T follicular helper cell (primary cell): Measurements from ENCODE around the gene PRKCQ.

Experiments used
- DNase-seq: peaks from one replicate; pipeline ENCODE4 v3.0.0-alpha.2; 2020; ENCODE audit warnings: low read depth
- total RNA-seq, 2 experiments: gene quantifications; one replicate each; lab custom pipeline; 2026; lab: John Stamatoyannopoulos, UW

The PRKCQ gene
- total RNA-seq = 86.5 to 215 reads per million in 2 experiments

DNA sequence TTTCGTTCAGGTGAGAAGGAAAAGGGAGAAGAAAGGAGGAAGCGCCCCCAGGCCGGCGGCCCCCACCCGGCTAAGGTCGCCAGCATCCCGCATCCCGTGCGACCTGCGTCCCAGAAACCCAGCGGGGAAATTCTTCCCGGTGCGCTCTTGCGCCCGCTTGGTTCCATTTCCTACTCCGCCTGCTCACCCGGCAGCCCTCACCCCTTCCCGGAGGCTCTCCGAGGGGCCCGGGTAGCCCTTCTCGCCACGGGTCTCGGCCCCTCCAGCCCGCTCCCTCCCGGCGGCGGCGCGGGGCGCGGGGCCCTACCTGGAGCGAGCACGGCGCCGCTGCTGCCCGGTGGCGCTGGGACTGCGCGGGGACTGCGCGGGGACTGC lies at the start of gene PRKCQ:
Gene PRKCQ, minus strand, starts transcription at position 373 of the 375 bp plus-strand sequence. CDS start 65,141 bp downstream, outside the sequence.
- DNase-seq = no peak

DNA sequence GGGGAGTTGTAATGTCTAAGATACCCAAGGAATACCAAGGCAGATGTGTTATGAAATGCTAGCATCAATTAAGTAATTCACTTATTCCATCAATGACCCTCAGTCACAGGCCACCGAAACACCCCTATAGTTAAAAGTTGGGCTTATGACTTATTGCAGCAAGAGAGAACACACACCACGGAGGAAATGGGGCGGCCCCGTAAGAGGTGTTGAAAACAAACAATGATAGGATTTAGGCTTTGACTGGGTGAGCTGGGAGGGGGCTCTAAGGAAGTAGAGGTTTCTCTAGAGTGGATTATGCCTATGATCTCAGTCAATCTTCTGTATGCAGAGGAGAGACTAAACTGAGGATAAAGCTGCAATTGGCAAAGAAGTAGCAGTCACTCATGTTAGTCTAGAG lies 45.4 kb upstream of the PRKCQ start:
- DNase-seq = no peak

DNA sequence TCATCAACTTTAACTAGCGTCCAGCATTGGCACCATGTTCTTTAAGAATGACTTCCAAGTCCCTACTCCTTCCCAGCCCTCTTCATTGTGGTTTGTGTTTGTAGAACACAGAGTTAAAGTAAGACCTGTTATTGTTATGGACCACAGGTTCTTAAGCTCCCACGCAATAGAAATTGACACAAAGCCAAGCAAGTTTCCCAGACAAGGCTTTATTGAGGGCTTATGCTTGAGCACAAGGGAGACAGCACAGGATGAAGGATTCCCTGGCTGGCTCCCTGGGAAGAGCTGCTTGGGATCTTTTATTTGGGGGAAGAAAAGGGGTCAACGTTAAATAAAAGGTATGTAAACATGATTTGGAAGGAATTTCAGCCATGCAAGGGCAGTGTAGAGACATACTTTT lies 44.3 kb upstream of the PRKCQ start:
- no peak for DNase-seq

DNA sequence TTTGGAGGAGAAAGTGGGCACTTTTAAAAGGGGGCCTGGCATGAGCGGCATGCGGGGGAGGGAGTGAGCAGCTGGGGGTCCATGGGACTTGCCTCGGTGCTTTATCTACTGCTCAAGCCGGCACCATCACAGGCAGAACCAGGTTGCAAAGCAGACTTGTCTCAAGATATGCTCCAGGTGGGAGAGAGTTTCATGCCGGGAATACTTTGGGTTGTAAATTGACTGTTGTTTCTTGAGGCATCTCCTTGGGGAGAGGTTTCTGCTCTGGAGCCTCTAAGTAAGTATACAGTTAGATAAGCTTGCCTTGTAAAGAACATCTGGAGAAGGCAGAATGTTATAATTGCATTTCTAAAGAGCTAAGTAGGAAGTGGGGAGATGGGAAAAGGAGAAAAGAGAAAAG lies 42.8 kb upstream of the PRKCQ start:
- DNase-seq = no peak

DNA sequence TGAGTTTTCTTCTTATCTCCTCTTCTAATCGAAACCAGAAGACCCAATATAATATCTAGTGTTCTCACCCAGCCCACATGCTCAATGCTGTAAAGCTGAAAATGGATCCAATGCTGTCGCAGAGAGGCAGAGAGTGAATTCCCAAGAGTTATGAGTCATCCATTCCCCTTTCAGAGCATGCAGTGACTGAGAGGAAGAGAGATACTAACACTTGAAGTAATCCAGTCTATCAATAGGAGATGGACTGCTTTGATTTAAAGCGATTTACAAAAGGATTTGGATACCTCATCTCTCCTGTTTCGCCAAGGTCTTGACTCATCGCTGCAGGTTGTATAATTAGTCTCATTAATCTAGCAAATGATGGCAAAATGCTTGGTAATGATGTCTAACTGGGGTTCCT lies 41.5 kb upstream of the PRKCQ start:
- DNase-seq = no peak

DNA sequence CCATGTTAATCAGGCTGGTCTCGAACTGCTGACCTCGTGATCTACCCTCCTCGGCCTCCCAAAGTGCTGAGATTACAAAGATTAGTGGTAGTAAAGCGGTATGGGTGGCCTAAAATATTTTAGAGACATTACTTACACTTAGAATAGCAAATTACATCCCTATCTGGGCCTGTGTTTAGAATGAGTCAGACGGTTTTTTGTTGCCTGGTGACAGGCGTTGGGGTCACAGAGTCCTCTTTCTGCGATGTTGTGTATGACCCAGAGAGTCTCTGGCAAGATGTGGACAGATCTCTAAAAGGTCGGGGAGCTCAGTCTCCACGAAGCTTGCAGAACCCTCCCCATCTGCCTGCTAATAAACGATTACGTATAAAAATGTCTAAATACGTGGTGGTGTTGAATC lies 39.6 kb upstream of the PRKCQ start:
- no peak for DNase-seq

DNA sequence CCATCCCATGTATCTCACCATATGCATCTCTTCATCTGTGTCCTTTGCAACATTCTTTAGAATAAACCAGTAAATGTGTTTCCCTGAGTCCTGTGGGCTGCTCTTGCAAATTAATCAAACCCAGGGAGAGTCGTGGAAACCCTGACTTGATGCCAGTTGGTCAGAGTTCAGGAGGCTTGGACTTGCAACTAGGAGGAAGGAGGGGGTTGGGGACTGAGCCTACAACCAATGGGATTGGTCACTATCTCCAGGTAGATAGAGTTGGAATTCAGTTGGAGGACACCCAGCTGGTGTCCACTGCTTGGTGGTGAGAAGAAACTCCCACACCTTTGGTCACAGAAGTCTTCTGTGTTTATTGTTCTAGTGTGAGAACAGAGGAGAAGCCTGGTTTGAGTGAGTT lies 38.3 kb upstream of the PRKCQ start:
- DNase-seq = no peak

DNA sequence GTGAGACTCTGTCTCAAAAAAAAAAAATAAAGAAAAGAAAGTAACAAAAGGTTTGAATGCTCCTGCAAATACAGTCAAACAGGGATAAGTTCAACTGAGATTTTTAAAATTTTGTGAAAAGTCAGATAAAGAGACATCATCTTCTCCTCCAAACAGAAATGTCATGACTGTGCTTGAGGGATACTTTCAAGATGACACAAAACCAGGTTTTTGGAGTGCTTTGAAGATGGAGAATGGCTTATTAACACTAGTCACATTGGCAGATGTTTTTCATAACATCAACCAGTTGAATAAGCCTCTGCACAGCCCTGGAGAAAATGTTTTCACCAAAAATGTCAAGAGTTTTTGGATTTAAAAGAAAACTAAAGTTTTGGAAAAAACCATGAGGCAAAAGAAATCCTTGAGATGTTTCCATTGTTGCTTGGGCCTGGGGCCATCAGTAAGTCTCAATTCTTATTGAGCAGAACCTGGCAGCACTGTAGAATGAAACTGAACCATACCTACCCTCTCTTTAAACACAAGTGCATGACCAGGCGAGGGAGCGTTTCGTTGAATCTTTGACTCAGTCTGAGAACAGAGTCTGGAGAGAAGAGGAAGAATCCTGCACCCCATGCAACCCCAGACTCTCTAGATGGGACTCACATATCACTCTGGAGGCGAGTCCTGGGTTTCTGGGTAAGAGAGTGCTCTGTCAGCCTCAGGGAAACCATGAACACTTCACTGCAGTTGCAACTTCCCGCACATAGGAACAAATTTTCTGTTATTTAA lies 37.4 kb upstream of the PRKCQ start:
- no peak for DNase-seq

DNA sequence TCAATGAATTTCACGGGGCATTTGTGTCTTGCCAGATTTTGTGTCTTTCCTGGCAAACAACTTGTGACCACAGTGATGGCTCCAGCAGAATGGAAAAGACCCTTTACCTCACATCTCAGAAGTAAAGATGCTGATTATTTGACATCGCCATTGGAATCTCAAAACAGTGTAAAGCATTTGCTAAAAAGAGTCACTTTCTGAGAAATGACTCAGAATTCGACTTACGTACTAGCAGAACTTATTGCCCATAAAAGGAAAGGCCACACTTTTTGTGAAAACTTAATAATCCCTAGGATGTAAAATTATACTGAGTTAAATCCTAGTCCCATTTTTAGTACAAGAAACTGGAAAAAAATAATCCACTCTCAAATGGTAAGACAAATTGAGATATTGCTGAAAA lies 35.9 kb upstream of the PRKCQ start:
- no peak for DNase-seq

DNA sequence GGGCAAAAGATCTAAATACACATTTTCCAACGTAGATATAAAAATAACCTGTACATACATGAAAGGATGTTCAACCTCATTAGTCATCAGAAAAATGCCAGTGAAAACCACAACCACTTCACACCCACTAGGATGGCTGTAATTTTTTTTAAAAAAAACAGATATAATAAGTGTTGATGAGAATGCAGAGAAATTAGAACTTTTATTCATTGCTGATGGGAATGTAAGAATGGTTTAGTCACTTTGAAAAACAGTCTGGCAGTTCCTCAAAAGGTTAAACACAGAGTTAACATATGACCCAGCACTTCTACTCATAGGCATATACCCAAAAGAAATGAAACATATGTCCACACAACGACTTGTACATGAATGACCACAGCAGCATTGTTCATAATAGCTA lies 32.3 kb upstream of the PRKCQ start:
- DNase-seq = no peak

DNA sequence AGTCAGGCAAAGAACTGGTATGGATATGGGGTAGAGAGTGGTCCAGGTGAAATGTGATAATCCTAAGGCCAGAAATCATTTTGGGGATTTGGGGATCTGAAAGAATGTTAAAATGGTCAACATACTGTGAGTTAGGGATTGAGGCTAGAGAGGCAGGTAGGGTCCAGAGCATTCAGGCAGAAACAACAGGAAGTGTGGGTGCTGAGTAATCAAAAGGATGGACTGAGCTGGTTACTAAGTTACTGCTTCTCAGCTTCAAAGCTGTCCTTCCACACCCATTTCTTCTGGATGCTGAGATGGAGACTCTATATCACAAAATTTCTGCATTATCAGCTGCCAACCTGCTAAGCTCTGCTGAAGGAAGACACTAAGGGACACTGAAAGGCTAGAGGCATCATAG lies 30.6 kb upstream of the PRKCQ start:
- DNase-seq = no peak

DNA sequence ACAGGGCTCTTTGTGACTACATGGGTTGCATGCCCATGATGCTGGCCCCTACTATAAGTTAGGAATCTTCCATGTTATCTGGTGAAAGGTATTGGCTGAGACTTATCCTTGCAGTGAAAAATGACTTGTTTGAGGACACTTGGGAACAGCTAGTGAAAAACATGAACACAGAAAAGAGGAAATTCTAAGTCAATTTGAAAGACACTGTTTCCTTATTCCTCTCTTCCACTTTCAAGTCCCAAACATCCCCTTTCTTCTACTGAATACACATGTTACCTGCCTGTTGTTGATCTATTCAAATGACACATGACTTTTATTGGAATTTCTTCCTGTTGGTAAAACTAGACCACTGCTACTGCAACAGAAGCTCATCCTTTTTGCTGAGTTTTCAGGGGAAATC lies 29.5 kb upstream of the PRKCQ start:
- no peak for DNase-seq

DNA sequence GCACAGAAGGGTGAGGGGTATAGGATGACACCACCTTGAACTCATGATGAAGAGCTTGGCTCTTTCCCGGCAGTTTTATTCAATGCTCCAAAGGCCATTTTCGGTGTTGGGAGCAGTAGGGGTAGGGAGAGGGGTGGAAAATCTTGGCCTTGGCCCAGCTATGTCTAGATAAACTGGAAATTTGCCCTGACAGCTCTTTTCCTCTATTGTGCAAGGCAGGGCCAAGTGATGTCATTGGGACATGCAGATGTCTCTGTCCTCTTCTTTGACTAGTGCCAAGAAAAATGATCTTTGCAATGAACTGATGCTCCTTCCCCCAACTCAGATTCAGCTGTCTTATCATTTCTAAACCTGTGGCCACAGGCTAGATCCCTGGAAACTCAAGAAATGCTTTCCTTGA lies 27.7 kb upstream of the PRKCQ start:
- no peak for DNase-seq

DNA sequence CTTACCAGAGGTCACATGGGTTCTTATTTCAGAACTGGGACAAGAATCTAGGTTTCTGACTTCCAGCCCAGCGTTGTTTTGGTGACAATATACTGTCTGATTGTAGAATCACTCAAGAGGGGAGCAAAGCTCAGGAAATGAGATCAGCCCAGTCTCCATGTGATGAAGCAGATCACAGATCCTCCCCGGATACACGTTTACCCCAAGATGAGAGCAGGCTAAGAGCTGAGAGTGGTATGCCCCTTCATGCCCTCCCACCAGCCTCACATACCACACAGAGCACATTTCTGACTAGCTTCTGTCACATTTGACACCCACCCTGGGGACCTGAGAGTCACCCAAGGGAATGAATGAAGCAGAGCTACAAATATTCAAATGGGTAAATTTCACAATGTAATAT lies 27.1 kb upstream of the PRKCQ start:
- DNase-seq = peak; percentile 27

DNA sequence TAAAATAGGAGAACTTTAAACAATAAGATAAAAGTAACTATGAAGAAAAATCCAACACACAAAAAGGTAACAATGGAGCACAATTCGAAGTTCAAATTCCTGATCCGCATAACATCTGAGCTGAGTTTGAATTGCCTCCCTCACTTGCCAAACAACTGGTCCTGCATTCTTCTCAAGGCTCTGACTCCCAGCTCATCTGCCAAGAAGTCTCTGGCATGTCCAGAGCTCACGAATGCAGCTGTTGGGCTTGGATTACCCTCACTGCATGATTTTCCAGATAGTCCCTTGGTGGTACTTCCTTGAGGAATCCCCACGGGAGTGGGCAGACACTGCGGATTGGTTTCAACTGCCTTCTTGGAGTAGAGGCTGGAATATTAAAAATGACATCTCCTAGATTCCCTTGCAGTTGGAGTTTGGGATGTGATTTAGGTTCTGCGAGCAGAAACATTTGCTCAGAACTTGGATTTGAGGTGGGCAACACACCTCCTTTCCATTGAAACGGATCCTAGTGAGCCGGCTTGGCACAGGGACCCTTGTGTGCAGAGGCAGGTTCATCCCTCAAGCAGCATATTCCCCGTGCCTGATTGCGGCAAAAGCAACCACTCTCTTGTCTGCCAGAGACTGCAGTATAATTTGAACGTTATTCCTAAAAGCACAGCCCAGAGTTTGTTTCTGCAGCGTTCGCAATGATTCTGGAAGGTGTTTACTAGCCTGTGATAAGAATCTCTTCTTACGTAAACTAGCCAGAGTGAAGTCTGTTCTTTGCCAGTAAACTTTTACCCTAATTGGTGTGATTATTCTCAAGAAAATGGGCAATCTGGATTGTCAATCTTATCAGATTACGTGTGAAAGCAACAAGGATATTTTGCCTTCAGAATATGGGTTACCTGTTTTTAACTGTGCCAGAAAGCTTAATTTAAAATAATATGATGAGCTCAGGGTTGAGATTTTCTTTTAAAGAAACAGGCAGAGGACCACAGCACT lies 23.4 kb upstream of the PRKCQ start:
- no peak for DNase-seq

DNA sequence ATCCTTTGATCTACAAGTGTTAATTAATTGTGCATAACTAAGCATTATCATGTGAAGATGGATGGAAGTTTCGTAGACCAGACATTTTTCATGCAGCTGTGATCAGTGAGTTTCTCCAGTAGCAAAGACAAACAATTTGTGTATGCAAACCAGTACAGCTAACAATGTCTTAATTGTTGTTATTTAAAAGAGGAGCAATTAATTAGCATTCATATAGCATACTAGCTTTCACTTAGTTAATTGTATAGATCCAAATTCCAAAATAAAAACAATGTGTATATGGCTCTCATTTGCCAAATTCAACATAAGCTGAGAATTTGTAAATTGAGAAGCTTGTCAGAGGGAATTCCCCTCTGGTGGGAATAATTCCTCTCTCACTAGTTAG lies 22.6 kb upstream of the PRKCQ start:
- no peak for DNase-seq

DNA sequence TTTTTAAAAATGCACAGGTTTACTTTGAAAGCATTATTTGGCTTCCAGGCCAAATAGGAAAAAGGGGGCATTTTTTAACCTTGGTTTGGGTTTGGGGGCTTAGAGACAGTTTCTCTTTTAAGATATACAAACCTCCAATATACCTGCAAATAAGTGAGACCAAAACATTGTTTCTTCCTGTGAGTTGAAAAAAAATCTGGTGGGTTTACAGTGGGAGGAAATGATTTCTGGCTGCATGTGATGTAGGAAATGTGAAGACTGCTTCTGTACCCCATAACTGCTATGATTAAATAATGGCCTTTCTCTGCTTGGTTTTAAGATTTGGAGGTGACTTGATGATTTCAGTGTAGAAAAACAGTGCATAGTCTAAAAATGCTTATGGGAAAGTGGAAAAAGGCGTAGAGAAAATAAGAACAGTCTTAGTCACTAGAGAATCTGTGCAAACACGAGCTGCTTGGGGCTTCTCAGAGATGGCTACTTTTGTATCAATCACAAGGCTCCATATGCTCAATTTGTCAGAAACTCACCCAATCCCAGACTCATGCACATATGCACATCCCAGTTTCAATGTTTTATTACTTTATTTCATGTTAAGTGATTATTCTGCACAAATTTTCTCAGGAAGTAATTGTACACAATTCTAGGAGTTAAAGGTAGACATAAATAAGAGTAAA lies 22.1 kb upstream of the PRKCQ start:
- DNase-seq = no peak

DNA sequence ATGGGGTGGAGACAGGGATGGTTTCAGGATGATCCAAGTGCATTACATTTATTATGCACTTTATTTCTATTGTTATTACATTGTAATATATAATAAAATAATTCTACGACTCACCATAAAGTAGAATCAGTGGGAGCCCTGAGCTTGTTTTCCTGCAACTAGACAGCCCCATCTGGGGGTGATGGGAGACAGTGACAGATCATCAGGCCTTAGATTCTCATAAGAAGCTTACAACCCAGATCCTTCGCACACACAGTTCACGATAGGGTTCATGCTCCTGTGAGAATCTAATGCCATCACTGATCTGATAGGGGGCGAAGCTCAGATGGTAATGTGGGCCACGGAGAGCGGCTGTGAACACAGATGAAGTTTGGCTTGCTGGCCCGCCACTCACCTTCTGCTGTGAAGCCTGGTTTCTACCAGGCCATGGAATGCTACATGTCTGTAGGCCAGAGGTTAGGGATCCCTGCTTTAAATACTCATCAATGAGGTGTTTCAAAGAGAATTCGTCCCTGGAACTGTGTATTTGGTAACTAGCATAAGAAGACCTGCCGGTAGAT lies 21.2 kb upstream of the PRKCQ start:
- DNase-seq = no peak

DNA sequence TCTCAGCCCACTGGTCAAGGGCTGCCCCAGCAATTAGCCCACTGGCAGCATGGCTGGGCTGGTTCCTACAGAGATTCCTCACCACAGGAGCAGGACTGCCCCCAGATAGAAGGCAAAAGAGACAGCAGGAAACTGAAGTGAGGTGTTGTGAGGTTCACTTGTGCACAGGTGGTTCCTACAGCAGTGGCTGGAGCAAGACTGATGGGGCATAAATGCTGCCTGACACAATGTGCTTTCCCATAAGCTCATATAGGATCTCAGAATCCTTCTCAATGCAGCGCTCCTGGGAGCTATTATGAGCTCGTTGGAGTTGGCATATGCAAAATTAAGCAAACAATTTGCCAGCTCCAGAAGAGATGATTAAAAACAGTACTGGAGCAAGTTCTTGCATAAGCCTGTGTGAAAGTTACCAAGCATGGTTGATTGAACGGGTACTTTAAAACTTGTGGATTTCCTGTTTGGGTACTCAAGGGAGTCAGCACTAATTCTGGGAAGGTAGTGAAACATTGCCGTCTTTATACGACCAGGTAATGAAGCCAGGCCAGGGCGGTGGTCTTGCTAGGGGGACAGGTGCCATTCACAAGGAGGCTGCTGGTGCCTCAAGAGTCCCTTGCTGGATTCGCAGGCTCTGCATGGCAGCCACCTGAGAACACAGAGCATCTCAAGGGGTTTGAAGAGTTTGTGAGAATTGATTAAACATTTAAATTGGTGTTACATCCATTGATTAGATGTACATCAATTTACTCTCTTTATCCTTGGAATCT lies 20.3 kb upstream of the PRKCQ start:
- no peak for DNase-seq

DNA sequence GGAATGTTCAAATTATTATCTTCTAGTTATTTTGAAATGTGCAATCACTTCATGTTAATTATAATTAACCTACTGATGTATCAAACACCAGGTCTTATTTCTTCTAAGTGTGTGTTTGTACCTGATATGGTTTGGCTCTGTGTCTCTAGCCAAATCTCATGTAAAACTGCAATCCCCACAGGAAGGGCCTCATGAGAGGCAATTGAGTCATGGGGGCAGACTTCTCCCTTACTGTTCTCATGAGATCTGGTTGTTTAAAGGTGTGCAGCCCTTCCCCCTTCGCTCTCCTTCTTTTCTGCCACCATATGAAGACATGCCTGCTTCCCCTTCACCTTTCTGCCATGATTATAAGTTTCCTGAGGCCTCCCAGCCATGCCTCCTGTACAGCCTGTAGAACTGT lies 18.6 kb upstream of the PRKCQ start:
- DNase-seq = no peak

DNA sequence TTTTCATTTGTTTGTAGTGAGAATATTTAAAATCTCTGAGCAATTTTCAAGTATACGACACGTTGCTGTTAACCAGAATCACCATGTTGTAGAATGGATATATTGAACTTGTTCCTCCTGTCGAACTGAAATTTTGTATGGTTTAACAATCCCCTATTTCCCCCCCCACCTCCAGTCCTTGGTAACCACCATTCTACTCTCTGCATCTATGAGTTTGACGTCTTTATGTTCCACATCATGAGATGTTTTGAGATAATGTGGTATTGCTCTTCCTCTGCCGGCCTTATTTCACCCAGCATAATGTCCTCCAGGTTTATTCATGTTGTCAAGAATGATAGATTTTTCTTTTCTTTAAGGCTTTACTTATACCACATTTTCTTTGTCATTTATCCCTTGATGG lies 17.4 kb upstream of the PRKCQ start:
- no peak for DNase-seq

DNA sequence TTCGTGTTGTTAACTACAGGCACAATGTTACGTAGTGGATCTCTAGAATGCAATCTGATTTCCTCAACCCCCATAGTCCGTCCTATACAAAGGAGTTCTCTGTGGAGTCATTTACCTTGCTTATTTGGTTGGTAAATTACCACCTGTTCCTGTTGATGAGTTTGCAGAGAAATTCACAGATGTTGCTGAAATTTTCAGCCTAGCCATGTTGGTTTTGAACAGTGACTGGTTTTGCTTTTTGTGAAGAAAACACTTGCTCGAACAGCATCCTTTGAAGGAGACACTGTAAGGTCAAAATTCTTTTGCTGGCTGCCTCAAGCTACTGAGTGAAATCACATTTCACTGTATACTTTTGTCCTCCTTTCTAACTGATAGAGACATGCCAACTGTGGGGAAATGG lies 15.4 kb upstream of the PRKCQ start:
- DNase-seq = no peak
